Measurements from ENCODE around the gene RAMP2. TPM values are rescaled to one million over a fixed set of nuclear protein-coding genes. Genes with fewer than 3 reads are reported as not detected.

Gene RAMP2
- polyA plus RNA-seq, 3 donors from 2014 or later: not detected

GRCh38 chr17:42778570-42778969 lies 17.5 kb downstream of the RAMP2 start:
- peaks cover 9 to 39% (median 16%) of the 10 kb centered on the region in 3 donors for H3K36me3 Mint-ChIP-seq
- H3K9me3 Mint-ChIP-seq: no peaks in the 10 kb centered on the region
- no peak for DNase-seq
- H3K27me3 Mint-ChIP-seq (ENCODE audit: low read depth in 3 of 3): peaks cover 9 to 14% (median 13%) of the 10 kb centered on the region in 3 donors
- no peak overlapping the region for H3K4me3 Mint-ChIP-seq
- H3K27ac Mint-ChIP-seq: no peak overlapping the region
- peaks cover 17 to 20% of the 10 kb centered on the region in 2 donors for H3K4me1 Mint-ChIP-seq

GRCh38 chr17:42779304-42779935 lies 18.4 kb downstream of the RAMP2 start:
- H3K9me3 Mint-ChIP-seq: no peaks in the 10 kb centered on the region
- no peak overlapping the region for H3K27ac Mint-ChIP-seq
- peak overlapping the region in 2 of 5 donors; percentile 6 to 29 for H3K4me3 Mint-ChIP-seq
- no peak for DNase-seq
- H3K36me3 Mint-ChIP-seq: peaks cover 9 to 39% (median 16%) of the 10 kb centered on the region in 3 donors
- peaks cover 11 to 18% (median 11%) of the 10 kb centered on the region in 3 donors for H3K27me3 Mint-ChIP-seq (ENCODE audit: low read depth in 3 of 3)
- H3K4me1 Mint-ChIP-seq: peaks cover 8 to 12% of the 10 kb centered on the region in 2 donors

- Mint-ChIP-seq H3K27me3 (ENCODE audit: low read depth in 3 of 3) (peaks cover 11 to 20% (median 16%) of the 10 kb centered on the region in 3 donors), H3K4me1 (peaks cover under 1 to 11% of the 10 kb centered on the region in 2 donors), H3K4me3 (peak within 1 kb of the TSS in 2 of 5 donors; percentile 6 to 40), H3K36me3 (peaks cover 9 to 35% (median 16%) of the 10 kb centered on the region in 3 donors), H3K9me3 (no peaks in the 10 kb centered on the region), H3K27ac (no peak within 1 kb of the TSS)
- no peak for DNase-seq
Measured at GRCh38 chr17:42779936-42780850, 19.2 kb downstream of the RAMP2 start, which contains the start of gene WNK4. Gene WNK4 (plus strand): TSS chr17:42780610. CDS start chr17:42780699, 89 bp downstream.

GRCh38 chr17:42780851-42781638 lies 20.0 kb downstream of the RAMP2 start:
- Mint-ChIP-seq H3K27me3 (ENCODE audit: low read depth in 3 of 3) (peaks cover 17 to 24% (median 22%) of the 10 kb centered on the region in 3 donors), H3K4me1 (peaks cover 0 to 11% of the 10 kb centered on the region in 2 donors), H3K9me3 (no peaks in the 10 kb centered on the region), H3K4me3 (peak overlapping the region in 1 of 5 donors; percentile 40), H3K27ac (no peak overlapping the region), H3K36me3 (peaks cover 9 to 30% (median 22%) of the 10 kb centered on the region in 3 donors)
- DNase-seq: no peak

- H3K27ac Mint-ChIP-seq: no peak overlapping the region
- H3K9me3 Mint-ChIP-seq: no peaks in the 10 kb centered on the region
- no peak for DNase-seq
- peaks cover 0 to 11% of the 10 kb centered on the region in 2 donors for H3K4me1 Mint-ChIP-seq
- H3K36me3 Mint-ChIP-seq: peaks cover 9 to 29% (median 20%) of the 10 kb centered on the region in 3 donors
- peaks cover 17 to 27% (median 27%) of the 10 kb centered on the region in 3 donors for H3K27me3 Mint-ChIP-seq (ENCODE audit: low read depth in 3 of 3)
- H3K4me3 Mint-ChIP-seq: no peak overlapping the region
Measured at GRCh38 chr17:42781639-42782165, 20.7 kb downstream of the RAMP2 start.

GRCh38 chr17:42782166-42783061 lies 21.4 kb downstream of the RAMP2 start:
- no peak for DNase-seq
- Mint-ChIP-seq H3K27me3 (ENCODE audit: low read depth in 3 of 3) (peaks cover 17 to 30% (median 27%) of the 10 kb centered on the region in 3 donors), H3K27ac (no peak overlapping the region), H3K36me3 (peaks cover 9 to 26% (median 18%) of the 10 kb centered on the region in 3 donors), H3K4me3 (no peak overlapping the region), H3K4me1 (peaks cover 0 to 11% of the 10 kb centered on the region in 2 donors), H3K9me3 (no peaks in the 10 kb centered on the region)

- Mint-ChIP-seq H3K9me3 (no peaks in the 10 kb centered on the region), H3K36me3 (peaks cover 9 to 19% (median 13%) of the 10 kb centered on the region in 3 donors), H3K4me1 (peaks cover 0 to 11% of the 10 kb centered on the region in 2 donors), H3K27me3 (ENCODE audit: low read depth in 3 of 3) (peaks cover 17 to 31% (median 30%) of the 10 kb centered on the region in 3 donors), H3K4me3 (no peak overlapping the region), H3K27ac (no peak overlapping the region)
- no peak for DNase-seq
Measured at GRCh38 chr17:42783062-42783790, 22.2 kb downstream of the RAMP2 start.

- Mint-ChIP-seq H3K36me3 (peaks cover 6 to 13% (median 13%) of the 10 kb centered on the region in 3 donors), H3K9me3 (no peaks in the 10 kb centered on the region), H3K27me3 (ENCODE audit: low read depth in 3 of 3) (peaks cover 20 to 31% (median 31%) of the 10 kb centered on the region in 3 donors), H3K27ac (no peak overlapping the region), H3K4me1 (peaks cover 0 to 11% of the 10 kb centered on the region in 2 donors), H3K4me3 (peak overlapping the region in 1 of 5 donors; percentile 3)
- DNase-seq: no peak
Measured at GRCh38 chr17:42783791-42784138, 22.7 kb downstream of the RAMP2 start.

GRCh38 chr17:42784409-42784808 lies 23.4 kb downstream of the RAMP2 start:
- H3K36me3 Mint-ChIP-seq: peaks cover 4 to 10% (median 7%) of the 10 kb centered on the region in 3 donors
- no peaks in the 10 kb centered on the region for H3K9me3 Mint-ChIP-seq
- H3K4me1 Mint-ChIP-seq: peaks cover 0 to 9% of the 10 kb centered on the region in 2 donors
- H3K4me3 Mint-ChIP-seq: no peak overlapping the region
- peaks cover 20 to 31% (median 31%) of the 10 kb centered on the region in 3 donors for H3K27me3 Mint-ChIP-seq (ENCODE audit: low read depth in 3 of 3)
- no peak for DNase-seq
- H3K27ac Mint-ChIP-seq: no peak overlapping the region

- DNase-seq: no peak
- H3K4me3 Mint-ChIP-seq: no peak overlapping the region
Measured at GRCh38 chr17:42784811-42785592, 24.0 kb downstream of the RAMP2 start.

GRCh38 chr17:42787266-42787665 lies 26.2 kb downstream of the RAMP2 start:
- Mint-ChIP-seq H3K9me3 (no peaks in the 10 kb centered on the region), H3K36me3 (peaks cover 0 to 6% (median 0%) of the 10 kb centered on the region in 3 donors), H3K4me3 (no peak overlapping the region), H3K4me1 (no peaks in the 10 kb centered on the region), H3K27me3 (ENCODE audit: low read depth in 3 of 3) (peaks cover 16 to 31% (median 27%) of the 10 kb centered on the region in 3 donors), H3K27ac (no peak overlapping the region)
- no peak for DNase-seq

More at GRCh38 chr17:42784811-42785592, 24.0 kb downstream of the RAMP2 start:
- H3K27me3 Mint-ChIP-seq (ENCODE audit: low read depth in 3 of 3): peaks cover 20 to 31% (median 31%) of the 10 kb centered on the region in 3 donors
- peaks cover 0 to 6% (median 3%) of the 10 kb centered on the region in 3 donors for H3K36me3 Mint-ChIP-seq
- H3K9me3 Mint-ChIP-seq: no peaks in the 10 kb centered on the region
- H3K27ac Mint-ChIP-seq: no peak overlapping the region
- H3K4me1 Mint-ChIP-seq: peaks cover 0 to 4% of the 10 kb centered on the region in 2 donors

Measured in immature natural killer cell (primary cell).